Measurements from ENCODE around the gene ZBTB17.
"Not testable (repeated sequence)": the region's sequence is repeated elsewhere in the genome, so short reads cannot be mapped to it uniquely, and the experiment has no call there.

ZBTB17 gene

GRCh38 chr1:16010837-16011236, 34.9 kb upstream of the ZBTB17 start:
- no peak for DNase-seq

- no peak for DNase-seq
Observed at GRCh38 chr1:16009678-16010077, 33.8 kb upstream of the ZBTB17 start.

DNA sequence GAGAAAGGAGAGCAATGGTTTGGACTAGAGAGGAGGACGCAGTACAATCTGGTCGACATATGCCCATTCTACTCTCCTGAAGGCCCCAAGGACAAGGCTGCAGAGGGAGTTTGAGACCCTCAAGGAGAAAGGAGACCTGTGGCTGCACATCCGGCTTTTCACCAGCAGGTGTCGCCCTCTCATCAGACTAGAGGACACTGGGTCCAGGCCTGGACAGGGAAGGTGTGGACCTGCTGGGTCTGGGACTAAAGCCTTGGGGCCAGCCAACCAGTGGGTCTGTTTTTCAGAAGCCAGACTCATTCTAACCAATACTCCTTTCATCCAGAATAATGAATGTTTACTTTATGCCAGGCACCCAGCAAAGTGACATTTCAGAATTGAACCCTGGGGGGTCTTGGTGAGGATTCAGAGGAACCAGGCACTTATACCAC, 33.1 kb upstream of the ZBTB17 start:
- peak; percentile 33 for DNase-seq

DNA sequence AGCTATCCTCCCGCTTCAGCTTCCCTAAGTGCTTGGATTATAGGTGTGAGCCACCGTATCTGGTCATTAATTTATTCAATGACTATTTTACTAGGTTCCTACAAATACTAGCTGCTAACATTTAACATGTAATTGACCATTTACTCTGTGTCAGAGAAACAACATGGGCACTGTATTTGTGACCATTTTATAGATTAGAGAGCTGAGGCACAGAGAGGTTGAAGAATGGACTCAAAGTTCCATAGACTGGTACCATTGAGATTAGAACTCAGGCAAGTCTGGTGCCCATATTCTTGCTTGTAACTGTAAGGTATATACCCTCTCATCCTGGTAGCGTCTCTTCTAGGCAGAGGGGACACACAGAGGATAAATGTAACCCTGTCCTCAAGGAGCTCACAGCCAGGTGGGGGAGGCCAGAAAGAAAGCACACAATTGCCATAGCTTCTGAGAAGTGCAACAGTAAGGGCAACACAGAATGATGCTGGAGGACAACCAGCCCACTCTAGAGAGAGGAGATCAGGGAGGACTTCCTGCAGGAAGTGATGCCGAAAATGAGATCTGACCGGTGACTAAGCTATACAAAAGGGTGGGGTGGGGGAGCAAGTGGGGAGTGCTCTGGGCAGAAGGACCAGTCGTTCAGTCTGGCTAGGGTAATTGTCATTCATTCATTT, 31.9 kb upstream of the ZBTB17 start:
- DNase-seq, result no peak

DNA sequence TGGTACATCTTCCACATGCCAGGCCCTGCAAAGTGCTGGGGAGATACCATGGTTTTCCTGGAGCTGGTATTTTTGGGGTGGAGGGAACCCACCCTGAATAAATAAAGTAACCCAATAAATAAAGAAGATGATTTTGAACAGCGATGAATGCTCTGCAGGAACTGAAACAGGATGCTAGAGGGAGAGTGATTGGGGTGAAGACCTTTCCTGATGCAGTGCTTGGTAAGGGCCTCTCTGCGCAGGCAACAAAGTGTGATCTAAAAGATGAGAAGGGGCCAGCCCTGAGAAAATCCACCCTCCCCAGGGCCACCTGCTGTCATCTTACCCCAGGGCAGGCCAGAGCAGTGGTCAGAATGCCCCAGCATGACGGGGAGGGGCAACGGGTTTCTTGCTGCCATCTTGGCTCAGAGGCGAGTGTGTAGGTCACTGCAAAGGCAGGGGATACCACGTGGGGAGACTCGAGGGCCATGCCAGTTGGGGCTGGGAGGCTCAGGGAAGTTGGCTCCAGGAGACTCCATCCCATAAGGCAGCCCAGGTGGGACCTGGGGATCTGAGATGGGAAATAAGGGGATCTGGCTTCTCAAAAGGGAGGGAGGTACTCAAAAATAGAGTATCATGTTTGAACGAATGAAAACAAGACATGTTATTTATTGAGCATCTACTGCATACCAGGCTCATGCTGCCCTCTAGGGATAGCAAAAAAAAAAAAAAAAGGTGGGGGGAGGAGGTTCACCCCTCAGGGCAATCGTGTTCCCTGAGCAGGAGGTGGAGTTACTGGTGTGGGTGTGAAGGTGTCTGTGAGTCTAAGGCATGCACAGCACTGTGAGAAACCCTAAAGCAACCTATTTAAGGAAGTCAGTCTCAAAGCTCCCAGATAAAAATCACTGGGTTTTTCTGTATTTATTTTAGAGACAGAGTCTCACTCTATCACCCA, 30.9 kb upstream of the ZBTB17 start:
- no peak for DNase-seq

GRCh38 chr1:16006010-16006409, 30.1 kb upstream of the ZBTB17 start:
- no peak for DNase-seq

GRCh38 chr1:16005597-16005996, 29.7 kb upstream of the ZBTB17 start:
- DNase-seq, result no peak

DNA sequence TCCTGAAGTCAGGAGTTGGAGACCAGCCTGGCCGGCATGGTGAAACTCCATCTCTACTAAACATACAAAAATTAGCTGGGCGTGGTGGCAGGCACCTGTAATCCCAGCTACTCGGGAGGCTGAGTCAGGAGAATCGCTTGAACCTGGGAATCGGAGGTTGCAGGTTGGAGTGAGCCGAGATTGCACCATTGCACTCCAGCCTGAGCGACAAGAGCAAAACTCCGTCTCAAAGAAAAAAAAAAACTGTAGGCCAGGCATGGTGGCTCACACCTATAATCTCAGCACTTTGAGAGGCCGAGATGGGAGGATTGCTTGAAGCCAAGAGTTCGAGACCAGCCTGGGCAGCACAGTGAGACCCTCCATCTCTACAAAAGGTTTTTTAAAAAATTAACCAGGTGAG, 25.4 kb upstream of the ZBTB17 start:
- DNase-seq, result not testable (repeated sequence)

DNA sequence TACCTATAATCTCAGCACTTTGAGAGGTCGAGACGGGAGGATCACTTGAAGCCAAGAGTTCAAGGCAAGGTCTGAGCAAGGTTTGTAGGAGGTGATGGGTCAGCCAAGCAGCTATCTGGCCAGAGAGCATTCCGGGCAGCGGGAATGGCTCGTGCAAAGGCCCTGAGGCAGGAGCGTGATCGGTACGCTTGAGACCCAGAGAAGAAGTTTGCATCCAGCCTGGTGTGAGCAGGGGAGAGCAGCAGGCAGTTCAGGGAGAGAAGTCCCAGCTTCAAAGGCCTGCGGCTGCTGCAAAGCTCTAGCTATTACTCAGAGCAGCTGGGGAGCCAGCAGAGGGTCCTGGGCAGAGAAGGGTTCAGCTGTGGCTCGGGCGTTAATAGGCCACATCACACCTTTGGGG, 23.0 kb upstream of the ZBTB17 start:
- no peak for DNase-seq

DNA sequence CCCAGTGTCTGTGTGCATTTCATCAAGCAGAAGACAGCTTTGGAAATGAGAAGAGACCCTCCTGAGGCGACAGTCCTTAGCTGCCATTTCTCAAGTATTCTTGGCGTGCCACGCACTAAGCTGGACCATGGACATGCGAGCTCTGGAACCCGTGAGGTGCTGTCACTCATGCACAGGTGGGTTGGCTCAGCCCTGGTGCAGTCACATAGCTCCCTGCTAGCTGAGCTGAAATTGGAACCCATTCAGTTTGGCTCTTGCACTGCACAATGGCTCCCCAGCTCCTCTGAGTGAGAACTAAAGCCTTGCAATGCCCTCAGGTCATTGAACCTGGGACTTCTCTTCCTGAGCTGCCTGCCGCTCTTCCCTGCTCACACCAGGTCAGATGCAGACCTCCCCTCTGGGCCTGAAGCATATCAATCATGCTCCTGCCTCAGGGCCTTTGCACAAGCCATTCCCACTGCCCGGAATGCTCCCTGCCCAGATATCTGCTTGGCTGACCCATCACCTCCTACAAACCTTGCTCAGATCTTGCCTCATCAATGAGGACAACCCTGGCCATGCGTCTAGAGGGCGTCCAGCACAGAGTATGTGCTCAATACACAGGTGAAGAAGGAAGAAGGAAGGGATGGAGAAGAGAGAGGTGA, 21.9 kb upstream of the ZBTB17 start:
- DNase-seq, result no peak

DNA sequence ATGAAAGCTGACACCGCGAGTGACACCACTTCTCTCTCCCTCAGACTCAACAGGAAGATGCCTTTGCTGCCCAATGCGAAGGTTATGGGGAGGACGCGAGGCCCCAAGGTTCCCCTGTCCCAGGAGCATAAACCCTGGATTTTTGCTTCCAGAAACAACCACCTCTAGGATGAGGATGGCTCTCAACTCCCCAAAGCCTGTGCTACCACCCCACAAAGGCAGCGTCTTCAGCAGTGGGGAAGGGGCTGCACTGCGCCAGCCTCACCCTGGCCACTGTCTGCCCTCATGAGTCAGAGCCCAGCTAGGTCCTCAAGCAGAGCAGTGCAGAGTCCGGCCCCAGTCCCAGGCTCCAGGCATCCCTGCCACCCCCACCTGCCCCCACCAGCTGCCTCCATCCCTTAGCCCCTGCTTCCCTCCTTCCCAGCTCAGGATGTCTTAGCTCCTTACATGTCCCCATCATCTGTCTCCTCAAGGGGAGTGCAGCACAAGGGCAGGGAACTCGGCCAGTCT, 21.2 kb upstream of the ZBTB17 start:
- DNase-seq, result no peak

- DNase-seq, result peak; percentile 15
Observed at GRCh38 chr1:15994590-15995351, 18.9 kb upstream of the ZBTB17 start.

DNA sequence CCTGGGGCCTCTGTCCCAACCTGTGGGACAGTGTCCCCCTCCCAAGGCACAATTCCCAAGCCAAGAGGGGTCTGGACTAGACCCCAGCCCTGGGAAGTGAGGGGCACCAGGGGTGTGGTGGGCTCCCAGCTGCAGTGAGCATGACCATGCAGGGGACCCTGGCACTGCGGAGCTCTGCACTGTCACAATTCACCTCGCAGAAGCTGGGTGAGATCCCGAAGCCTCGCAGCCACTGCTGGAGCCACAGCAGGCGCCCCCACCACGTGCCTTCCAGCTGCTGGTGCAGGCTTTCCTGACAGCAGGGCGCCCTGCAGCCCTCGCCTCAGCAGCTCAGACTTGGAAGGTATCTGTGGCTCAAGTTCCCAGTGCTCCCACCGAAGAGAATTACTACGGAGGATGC, 18.2 kb upstream of the ZBTB17 start:
- no peak for DNase-seq

- DNase-seq, result no peak
Observed at GRCh38 chr1:15993666-15994065, 17.8 kb upstream of the ZBTB17 start.

GRCh38 chr1:15992582-15993500, 16.9 kb upstream of the ZBTB17 start:
- no peak for DNase-seq

DNA sequence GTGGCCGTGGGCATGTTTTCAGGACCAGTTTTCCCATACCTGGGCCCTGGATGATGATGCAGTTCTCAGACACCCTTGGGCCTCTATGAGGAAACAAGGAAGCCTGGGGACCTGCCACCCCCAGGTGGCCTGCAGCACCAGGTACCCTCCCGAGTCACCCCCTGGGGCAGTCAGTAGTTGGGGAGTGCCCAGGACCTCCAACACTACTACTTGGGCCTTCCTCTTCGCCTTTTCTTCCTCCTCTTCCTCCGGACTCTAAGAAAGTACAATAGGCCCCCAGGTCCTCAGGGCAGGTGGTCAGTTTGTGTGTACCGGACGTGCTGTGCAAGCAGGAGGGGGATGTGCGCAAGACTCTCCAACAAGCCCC, 16.3 kb upstream of the ZBTB17 start:
- DNase-seq, result no peak

- no peak for DNase-seq
Observed at GRCh38 chr1:15991427-15992186, 15.7 kb upstream of the ZBTB17 start.

GRCh38 chr1:15989776-15990175, 13.9 kb upstream of the ZBTB17 start:
- no peak for DNase-seq

DNA sequence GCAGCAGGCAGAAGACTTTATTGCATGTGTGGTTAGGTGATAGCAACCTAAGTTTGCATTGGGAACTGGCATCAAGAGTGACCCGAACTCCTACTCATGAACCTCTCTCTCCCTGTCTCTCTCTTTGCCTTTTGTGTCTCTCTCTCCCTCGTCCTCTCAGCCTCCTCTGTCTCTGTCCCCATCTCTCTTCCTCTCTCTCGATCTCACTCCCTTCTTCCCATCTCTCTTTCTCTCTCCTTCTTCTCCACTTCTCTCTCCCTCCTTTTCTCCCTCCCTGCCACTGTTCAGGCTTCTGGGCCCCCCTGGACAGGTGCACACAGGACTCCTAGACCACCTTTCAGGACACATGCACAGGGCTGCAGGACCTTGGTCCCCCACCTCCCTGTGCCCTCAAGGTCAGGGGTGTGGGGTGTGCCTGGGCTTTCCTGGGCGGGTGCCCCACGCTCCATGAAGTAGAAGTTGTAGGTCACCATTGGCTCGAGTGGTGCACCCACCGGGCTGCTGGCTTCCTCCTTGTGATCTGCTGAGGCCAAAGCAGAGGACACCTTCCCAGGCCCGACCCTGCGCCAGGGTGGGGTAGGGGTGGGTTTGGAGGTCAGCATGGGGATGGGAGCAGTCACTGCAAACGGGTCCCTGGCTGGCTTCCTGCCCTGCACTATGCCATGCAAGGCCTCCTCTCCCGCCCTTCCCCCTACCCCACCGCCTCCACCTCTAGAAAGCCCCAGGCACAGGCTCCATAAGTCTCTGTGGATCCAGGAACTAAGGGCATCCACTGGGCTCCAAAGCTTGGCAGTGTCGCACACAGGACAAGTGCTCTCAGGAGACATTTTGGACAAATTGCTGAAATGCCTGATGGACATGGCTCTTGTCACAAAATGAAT, 13.2 kb upstream of the ZBTB17 start:
- DNase-seq, result no peak
